BLaER1 (cell line): ENCODE measurements around the gene KSR2.
"Not testable (repeated sequence)": the region's sequence is repeated elsewhere in the genome, so short reads cannot be mapped to it uniquely, and the experiment has no call there.

Experiments
- H3K27ac ChIP-seq: shearing (Covaris generic); formaldehyde crosslinking; 2 replicates; pipeline ENCODE4 v1.8.1; 2022
- H3K27me3 ChIP-seq: shearing (Covaris generic); formaldehyde crosslinking; 2 replicates; pipeline ENCODE4 v1.8.1; 2022
- H3K36me3 ChIP-seq: shearing (Covaris generic); formaldehyde crosslinking; 2 replicates; pipeline ENCODE4 v1.8.1; 2022
- H3K4me1 ChIP-seq: shearing (Covaris generic); formaldehyde crosslinking; 2 replicates; pipeline ENCODE4 v1.8.1; 2022
- H3K4me2 ChIP-seq: shearing (Covaris generic); formaldehyde crosslinking; 2 replicates; pipeline ENCODE4 v1.8.1; 2022
- H3K4me3 ChIP-seq: shearing (Covaris generic); formaldehyde crosslinking; 2 replicates; pipeline ENCODE4 v1.8.1; 2022
- H3K9ac ChIP-seq: shearing (Covaris generic); formaldehyde crosslinking; 2 replicates; pipeline ENCODE4 v1.8.1; 2022
- H3K9me3 ChIP-seq: shearing (Covaris generic); formaldehyde crosslinking; 2 replicates; pipeline ENCODE4 v1.8.1; 2022
- H4K20me1 ChIP-seq: shearing (Covaris generic); formaldehyde crosslinking; 2 replicates; pipeline ENCODE4 v1.8.1; 2022
- Cebpa-rat ChIP-seq: shearing (Covaris generic); IDR thresholded peaks from 2 replicates; pipeline ENCODE4 v1.8.1; 2022

Gene KSR2

DNA sequence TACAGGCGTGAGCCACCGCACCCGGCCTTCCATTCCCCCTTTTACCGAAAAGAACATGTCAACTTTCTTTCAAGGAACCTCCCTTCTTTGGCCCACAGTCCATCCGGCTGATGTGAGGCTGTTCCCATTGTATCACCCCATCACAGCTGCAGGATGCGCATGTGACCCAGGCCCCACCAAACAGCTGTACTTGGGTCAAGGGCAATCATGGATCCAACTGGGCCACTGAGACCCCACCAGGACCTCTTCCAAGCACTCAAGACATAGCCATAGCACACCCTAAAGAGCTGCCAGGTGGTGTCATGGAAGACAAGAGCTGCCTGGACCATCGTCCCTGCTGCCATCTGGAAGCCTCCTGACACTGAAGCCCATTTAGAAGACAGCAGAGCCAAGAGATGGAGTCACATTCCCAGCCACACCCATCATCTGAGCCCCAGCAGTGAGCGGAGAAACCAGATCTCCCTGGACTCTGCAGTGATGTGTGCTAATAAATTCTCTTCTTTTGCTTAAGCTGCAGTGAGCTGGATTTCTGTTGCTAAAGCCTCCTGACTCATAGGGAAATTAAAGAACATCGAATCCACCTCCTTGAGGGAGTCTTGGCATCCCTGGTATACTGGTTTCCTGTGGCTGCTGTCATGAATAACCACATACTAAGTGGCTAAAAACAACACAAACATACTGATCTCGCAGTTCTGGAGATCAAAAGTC lies 105.6 kb downstream of the KSR2 start:
- Histone ChIP-seq H3K9me3 (peaks cover 48% of the 10 kb centered on the region), H3K4me1 (peaks cover 37% of the 10 kb centered on the region), H3K9ac (no peak overlapping the region; the same call in 1 of the 2 replicates), H3K4me2 (peak overlapping the region; percentile 67), H4K20me1 (no peaks in the 10 kb centered on the region), H3K27ac (peak overlapping the region; percentile 55), H3K36me3 (no peaks in the 10 kb centered on the region), H3K27me3 (no peaks in the 10 kb centered on the region), H3K4me3 (no peak overlapping the region)
- TF ChIP-seq Cebpa-rat = no peak

DNA sequence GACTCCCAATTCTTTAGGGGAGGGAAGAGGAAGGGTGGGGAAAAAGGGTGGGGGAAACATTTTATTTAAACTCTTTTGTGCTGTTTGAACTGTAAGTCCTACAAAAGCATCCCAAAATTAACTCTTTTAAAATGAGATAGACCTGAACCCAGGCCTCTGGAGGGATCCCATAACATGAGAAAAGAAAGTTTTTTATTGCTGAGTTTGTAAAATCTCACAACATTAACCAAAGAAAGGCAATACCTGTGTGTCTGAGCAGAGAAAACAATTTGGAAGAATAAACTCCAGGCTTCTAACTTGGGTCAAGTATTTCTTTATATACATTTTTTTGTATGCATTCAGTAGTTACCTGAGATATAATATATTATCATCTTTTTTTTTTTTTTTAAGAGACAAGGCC lies 107.1 kb downstream of the KSR2 start:
- Histone ChIP-seq H3K4me3 (no peak overlapping the region), H3K4me2 (no peak overlapping the region), H3K27me3 (no peaks in the 10 kb centered on the region), H3K9me3 (peaks cover 39% of the 10 kb centered on the region), H4K20me1 (no peaks in the 10 kb centered on the region), H3K36me3 (no peaks in the 10 kb centered on the region), H3K27ac (no peak overlapping the region), H3K4me1 (peaks cover 37% of the 10 kb centered on the region), H3K9ac (no peak overlapping the region)
- no peak for TF ChIP-seq Cebpa-rat

DNA sequence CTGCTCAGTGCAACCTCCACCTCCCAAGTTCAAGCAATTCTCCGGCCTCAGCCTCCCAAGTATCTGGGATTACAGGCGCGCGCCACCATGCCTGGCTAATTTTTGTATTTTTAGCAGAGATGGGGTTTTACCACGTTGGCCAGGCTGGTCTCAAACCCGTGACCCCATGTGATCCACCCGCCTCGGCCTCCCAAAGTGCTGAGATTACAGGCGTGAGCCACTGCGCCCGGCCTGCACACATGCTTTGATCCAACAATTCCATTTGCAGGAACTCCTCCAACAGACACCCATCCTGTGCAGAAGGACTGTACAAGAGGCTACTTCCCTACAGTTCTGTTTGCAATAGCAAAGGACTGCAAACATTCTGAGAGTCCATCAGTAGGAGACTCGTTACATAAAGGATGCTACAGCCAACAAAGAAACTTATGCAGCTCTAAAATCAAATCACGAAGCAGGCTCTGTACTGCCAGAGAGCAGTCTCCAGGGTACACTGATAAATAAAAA lies 108.0 kb downstream of the KSR2 start:
- H3K4me3 ChIP-seq, H3K4me2 ChIP-seq, H3K9ac ChIP-seq, H3K27me3 ChIP-seq, H4K20me1 ChIP-seq, H3K27ac ChIP-seq, H3K36me3 ChIP-seq: not testable (repeated sequence)
- peaks cover 37% of the 10 kb centered on the region for H3K4me1 ChIP-seq
- peaks cover 31% of the 10 kb centered on the region for H3K9me3 ChIP-seq

DNA sequence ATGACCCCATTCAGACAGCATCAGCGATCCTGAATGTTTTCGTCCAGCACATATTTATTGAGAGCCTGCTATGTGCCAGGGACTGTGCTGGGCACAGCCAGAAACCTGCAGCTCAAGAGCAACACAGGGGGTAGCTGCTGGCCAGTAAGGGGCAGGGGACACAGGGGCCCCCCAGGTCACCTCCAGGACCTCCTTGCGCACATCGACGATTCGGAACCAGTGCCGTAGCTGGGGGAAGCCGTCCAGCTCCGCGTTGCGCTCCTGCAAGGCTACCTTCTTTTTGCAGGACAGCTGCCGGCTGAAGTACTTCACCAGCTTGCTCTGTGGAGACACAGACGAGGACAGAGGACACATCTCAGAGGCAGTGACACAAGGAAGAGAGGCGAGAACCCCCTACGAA lies 108.7 kb downstream of the KSR2 start:
- Histone ChIP-seq H3K4me2 (no peak overlapping the region; the same call in 1 of the 2 replicates), H4K20me1 (no peaks in the 10 kb centered on the region), H3K27me3 (no peaks in the 10 kb centered on the region), H3K9ac (no peak overlapping the region), H3K4me1 (peaks cover 37% of the 10 kb centered on the region), H3K27ac (no peak overlapping the region), H3K36me3 (no peaks in the 10 kb centered on the region), H3K9me3 (peaks cover 31% of the 10 kb centered on the region), H3K4me3 (no peak overlapping the region)
- no peak for TF ChIP-seq Cebpa-rat

DNA sequence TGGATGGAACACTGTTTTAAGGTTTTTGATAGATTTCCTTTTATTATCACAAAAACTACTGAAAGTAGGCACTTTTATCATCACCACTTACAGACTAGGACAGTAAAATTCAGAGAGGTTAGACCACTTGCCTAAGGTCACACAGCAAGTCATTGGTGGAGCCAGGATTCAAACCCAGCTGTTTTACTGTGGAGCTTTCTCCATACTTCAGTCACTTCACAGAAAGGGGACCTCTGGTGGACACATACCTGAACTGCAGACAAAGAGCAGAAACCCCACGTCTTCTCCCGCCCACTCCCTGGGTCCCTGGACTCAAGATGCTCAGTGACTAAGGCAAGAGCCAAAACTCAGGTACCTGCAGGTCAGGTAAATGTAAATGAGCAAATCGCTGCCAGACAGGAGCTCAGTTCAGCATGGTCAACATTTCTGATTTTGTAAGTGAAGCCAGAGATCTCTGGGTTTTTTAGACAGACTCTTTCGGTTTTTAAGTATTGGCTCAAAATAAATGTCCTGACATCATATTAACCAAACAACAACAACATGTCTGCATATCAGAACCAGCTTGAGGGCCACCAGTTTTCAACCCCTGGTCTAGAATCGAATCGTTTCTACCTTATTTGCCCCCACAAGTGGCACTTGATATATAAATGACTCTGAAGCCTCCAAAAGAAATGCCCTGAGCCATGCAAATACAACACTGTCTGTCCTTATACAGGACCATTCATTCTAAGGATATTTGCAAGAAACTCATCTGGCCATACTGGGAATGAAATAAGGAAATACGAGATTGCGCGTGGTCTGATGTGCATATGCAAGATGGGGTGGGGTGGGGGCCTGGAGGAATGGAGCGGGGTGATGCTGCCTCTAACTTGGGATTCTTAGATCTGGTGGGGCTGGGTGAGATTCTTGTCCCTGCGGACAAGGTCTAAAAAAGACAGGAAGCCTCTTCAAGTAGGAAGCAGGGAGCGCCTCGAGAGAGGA lies 110.9 kb downstream of the KSR2 start:
- Histone ChIP-seq H3K4me1 (peaks cover 26% of the 10 kb centered on the region), H3K27ac (no peak overlapping the region), H3K9ac (no peak overlapping the region), H3K36me3 (no peaks in the 10 kb centered on the region), H4K20me1 (no peaks in the 10 kb centered on the region), H3K27me3 (no peaks in the 10 kb centered on the region), H3K4me3 (no peak overlapping the region), H3K9me3 (peaks cover 15% of the 10 kb centered on the region), H3K4me2 (no peak overlapping the region)
- TF ChIP-seq Cebpa-rat = no peak

DNA sequence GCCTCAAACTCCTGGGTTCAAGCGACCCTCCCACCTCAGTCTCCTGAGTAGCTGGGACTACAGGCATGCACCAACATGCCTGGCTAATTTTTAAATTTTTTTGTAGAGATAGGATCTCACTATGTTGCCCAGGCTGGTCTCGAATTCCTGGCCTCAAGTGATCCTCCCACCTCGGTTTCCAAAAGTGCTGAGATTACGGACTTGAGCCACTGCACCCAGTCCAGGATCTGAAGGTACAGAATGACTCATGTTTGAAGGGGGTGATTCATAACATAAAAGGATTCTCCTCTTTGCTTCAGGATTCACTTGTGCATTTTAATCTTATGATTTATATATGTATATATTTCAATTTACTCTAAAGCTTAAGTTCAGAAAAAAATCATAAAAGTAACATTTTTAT lies 111.7 kb downstream of the KSR2 start:
- not testable (repeated sequence) for H3K9ac ChIP-seq, H3K4me3 ChIP-seq, H3K4me2 ChIP-seq, H3K27me3 ChIP-seq, H4K20me1 ChIP-seq, H3K9me3 ChIP-seq, H3K27ac ChIP-seq, H3K36me3 ChIP-seq
- H3K4me1 ChIP-seq = peaks cover 18% of the 10 kb centered on the region

DNA sequence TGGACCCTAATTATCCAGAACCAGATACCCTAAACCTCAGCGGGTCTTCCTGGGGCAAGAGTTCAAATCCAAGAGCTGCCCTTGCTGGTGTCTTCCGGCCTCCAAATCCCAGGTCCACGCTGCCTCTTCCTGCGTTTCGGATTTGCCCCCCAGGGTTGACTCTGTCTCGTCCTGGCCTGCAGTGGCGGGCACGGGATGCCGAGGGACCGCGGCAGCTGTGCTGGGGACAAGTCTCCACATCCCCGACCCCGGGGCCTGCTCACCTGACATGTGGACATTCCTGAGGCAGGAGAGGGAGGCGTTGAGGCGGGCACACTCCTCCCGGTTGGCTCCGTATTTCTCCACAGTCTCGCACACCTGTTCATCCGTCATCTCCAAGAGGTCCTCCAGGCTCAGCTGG lies 113.6 kb downstream of the KSR2 start:
- no peak overlapping the region for H3K27ac ChIP-seq
- H3K4me2 ChIP-seq = no peak overlapping the region

DNA sequence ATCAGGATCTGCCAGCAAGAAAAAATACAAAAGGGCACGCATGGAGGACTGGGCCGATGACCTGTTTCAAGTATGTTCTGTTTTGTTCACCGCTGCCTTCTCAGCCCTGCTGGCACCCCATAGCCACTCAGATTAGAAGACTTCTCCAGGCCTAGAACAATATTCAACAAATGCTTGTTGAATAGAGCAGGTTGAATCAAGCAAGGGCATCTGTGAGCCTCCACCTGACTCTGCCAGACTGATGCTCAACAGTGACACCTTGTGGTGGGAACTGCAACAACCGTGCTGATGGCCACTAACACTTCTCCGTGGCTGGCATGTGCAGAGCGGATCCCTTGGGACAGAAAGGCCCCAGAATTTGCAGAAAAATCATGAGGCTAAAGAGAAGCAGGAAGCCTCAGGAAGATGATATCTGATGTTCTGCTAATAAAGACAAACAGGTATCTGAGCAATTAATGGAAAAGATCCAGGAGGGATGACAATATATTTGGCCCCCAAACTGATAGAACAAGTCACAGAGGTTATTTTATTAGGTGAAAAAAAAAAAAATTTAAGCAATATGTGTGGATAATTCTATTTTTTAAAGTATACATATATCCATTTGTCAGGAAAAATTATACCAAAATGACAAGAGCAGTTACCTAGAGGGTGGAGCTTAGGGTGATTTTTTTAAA lies 114.3 kb downstream of the KSR2 start:
- Histone ChIP-seq H3K9ac (no peak overlapping the region), H3K4me1 (0 out of 2 replicates have a peak, but pooled peaks cover 4% of the 10 kb centered on the region), H3K9me3 (0 out of 2 replicates have a peak, but pooled peaks cover 4% of the 10 kb centered on the region), H3K27me3 (no peaks in the 10 kb centered on the region), H3K4me2 (no peak overlapping the region), H4K20me1 (no peaks in the 10 kb centered on the region), H3K36me3 (no peaks in the 10 kb centered on the region), H3K27ac (no peak overlapping the region), H3K4me3 (no peak overlapping the region)
- TF ChIP-seq Cebpa-rat = no peak

More for the DNA sequence above, 113.6 kb downstream of the KSR2 start:
- Histone ChIP-seq H3K36me3 (no peaks in the 10 kb centered on the region), H3K4me1 (peaks cover 6% of the 10 kb centered on the region), H4K20me1 (no peaks in the 10 kb centered on the region), H3K4me3 (no peak overlapping the region), H3K27me3 (no peaks in the 10 kb centered on the region), H3K9me3 (0 out of 2 replicates have a peak, but pooled peaks cover 4% of the 10 kb centered on the region), H3K9ac (no peak overlapping the region)
- TF ChIP-seq Cebpa-rat = no peak

DNA sequence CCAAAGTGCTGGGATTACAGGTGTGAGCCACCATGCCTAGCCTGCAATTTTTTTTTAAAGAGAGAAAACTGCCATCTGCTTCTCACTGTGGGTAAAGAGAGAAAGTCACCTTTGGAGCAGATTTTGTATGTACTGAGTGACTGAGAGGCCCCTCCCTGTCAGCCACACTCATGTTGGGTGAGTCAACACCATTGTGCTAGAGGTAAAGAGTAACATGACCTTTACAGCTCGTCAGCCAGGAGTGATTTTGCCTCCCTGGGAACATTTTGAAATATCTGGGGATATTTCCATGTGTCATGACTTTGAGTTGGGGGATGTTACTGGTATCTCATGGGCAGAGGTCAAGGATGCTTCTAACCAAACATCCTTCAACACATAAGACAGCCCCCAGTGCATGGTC lies 115.2 kb downstream of the KSR2 start:
- peaks cover 2% of the 10 kb centered on the region; the same call in 1 of the 2 replicates for H3K4me1 ChIP-seq
- no peaks in the 10 kb centered on the region for H3K27me3 ChIP-seq
- H3K9ac ChIP-seq = no peak overlapping the region
- no peaks in the 10 kb centered on the region for H4K20me1 ChIP-seq
- H3K4me3 ChIP-seq = no peak overlapping the region
- no peak overlapping the region for H3K27ac ChIP-seq
- no peak for TF ChIP-seq Cebpa-rat
- H3K9me3 ChIP-seq = 0 out of 2 replicates have a peak, but pooled peaks cover 4% of the 10 kb centered on the region
- no peak overlapping the region for H3K4me2 ChIP-seq
- H3K36me3 ChIP-seq = no peaks in the 10 kb centered on the region
